ENCODE measurements around the gene DNAJC6.

DNAJC6 gene

GRCh38 chr1:65401612-65402011, 92.3 kb downstream of the DNAJC6 start:
- no peak for TF ChIP-seq CTCF (IDR thresholded peaks at IDR 0.05; ENCODE audit: low read depth, low read length)
- no peak for DNase-seq (ENCODE audit: extremely low read depth, low read depth)

- DNase-seq (ENCODE audit: extremely low read depth, low read depth), result no peak
- no peak for TF ChIP-seq CTCF (IDR thresholded peaks at IDR 0.05; ENCODE audit: low read depth, low read length)
Observed at GRCh38 chr1:65404941-65405340, 95.6 kb downstream of the DNAJC6 start.

GRCh38 chr1:65407877-65408276, 98.5 kb downstream of the DNAJC6 start:
- DNase-seq (ENCODE audit: extremely low read depth, low read depth), result no peak
- no peak for TF ChIP-seq CTCF (IDR thresholded peaks at IDR 0.05; ENCODE audit: low read depth, low read length)

- DNase-seq (ENCODE audit: extremely low read depth, low read depth), result no peak
Observed at GRCh38 chr1:65409314-65409713, 100.0 kb downstream of the DNAJC6 start.

GRCh38 chr1:65409816-65410326, 100.5 kb downstream of the DNAJC6 start:
- no peak for DNase-seq (ENCODE audit: extremely low read depth, low read depth)
- TF ChIP-seq CTCF (IDR thresholded peaks at IDR 0.05; ENCODE audit: low read depth, low read length), result no peak

More at GRCh38 chr1:65409314-65409713, 100.0 kb downstream of the DNAJC6 start:
- no peak for TF ChIP-seq CTCF (IDR thresholded peaks at IDR 0.05; ENCODE audit: low read depth, low read length)

GRCh38 chr1:65412256-65412983, 103.1 kb downstream of the DNAJC6 start:
- no peak for DNase-seq (ENCODE audit: extremely low read depth, low read depth)
- TF ChIP-seq CTCF (IDR thresholded peaks at IDR 0.05; ENCODE audit: low read depth, low read length), result no peak

GRCh38 chr1:65412984-65413375, 103.6 kb downstream of the DNAJC6 start:
- no peak for TF ChIP-seq CTCF (IDR thresholded peaks at IDR 0.05; ENCODE audit: low read depth, low read length)
- DNase-seq (ENCODE audit: extremely low read depth, low read depth), result no peak

Measured in AG09319 (cell line).